Dermis microvascular lymphatic vessel endothelial cell (primary cell): ENCODE measurements around the gene KRTAP10-9. TPM values are rescaled to one million over a fixed set of nuclear protein-coding genes. Genes with fewer than 3 reads are reported as not detected.

Experiments used
- DNase-seq, 2 donors: peaks; one replicate each; pipeline versions ENCODE4 v3.0.0 to v3.0.0-alpha.2; 2010; ENCODE audit warnings: low read depth in 2 of 2
- total RNA-seq: library from RNA; depleted of rRNA; stranded (reverse); fragments of >200 nt; gene quantifications from 2 replicates; pipeline ENCODE4 v1.2.1, GENCODE V29; 2014

KRTAP10-9 gene
- total RNA-seq, 1 donor from 2014 or later, result not detected

DNA sequence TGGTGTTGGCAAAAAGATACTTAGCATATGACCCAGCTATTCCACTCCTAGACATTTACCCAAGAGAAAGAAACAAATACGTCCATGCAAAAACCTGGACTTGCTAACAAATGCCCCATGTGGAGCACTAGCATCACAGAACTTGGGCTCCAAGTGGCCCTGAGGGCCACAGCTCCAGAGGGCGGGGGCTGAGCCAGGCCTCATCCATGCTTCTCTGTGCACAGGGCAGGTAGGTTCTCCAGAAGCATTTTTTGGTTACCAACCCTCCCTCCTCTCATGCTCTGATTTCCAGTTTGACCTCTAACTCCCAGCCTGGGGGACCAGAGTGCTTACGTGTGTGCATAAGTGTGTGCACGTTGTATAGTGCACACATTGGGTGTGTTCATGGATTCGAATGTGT is 37.8 kb downstream of the KRTAP10-9 start:
- DNase-seq, result no peak

GRCh38 chr21:44666401-44667320 is 39.8 kb downstream of the KRTAP10-9 start, which contains the start of gene KRTAP12-2:
Gene KRTAP12-2 (minus strand): TSS chr21:44666927. CDS start chr21:44666886, 41 bp downstream.
- no peak for DNase-seq

DNA sequence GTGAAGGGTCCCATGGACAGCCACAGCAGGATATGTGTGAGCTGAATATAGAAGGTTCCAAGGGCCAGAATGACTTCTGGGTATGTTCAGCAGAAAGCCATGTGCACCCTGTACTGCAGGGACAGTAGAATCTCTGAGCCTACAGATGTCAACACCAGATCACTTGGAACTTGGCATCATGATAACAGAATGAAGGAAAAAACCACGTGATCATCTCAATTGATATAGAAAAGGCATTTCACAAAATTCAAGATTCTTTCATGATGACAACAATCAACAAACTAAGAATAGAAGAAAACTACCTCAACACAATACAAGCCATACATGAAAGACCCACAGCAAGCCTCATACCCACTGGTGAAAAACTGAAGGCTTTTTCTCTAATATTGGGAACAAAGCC is 40.7 kb downstream of the KRTAP10-9 start:
- DNase-seq, result no peak

DNA sequence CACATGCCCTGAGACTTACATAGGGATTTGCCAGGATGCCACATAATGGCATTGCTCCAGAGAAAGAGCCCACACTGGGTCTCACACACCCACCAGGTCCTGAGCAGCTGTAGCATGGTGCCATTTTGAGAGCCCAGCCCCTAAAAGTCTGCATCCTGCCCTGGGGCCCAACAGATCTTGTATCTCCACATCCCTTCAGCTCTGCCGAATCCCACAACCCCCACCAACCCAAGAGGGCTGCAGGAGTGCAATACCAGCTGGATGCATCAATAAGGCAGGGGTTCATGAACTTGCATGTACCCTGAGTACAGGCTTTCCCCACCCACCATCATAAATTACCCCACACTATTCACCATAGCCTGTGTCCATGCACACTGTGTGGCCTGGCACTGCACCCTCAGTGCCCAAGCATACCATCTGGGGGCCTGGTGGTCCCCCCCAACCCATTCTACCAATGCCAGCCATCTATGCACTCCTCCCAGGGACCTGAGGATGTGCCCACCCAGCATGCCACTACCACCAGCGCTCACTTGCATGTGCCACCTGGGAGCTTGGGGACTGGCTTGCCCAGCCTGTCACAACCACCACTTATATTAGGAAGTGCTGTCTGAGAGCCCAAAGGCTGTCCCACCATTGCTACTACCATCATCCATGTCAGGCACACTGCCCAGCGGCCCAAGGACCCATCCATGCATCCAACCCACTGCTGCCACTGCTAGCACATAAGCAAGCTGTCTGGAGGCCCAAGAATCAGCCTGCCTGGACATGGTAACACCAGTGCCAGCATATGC is 43.9 kb downstream of the KRTAP10-9 start:
- no peak for DNase-seq

- no peak for DNase-seq
Observed at GRCh38 chr21:44671911-44672310, 45.0 kb downstream of the KRTAP10-9 start.

DNA sequence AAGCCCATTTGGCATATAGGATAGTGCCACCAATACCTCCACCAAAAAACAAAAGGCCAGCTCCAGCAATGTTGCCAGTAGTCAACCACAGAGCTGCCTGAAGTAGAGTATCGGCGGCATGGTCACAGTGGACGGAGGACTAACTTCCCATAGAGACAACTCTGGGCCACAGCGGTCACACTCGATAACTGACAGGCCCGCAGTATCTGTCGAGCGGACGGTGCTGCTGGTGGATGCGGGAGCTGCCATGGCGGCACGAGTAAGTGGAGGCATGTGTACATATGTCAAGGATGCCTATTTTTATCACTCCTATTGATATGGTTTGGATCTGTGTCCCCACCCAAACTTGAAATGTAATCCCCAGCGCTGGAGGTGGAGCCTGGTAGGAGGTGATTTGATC is 51.0 kb downstream of the KRTAP10-9 start:
- no peak for DNase-seq

Other genes starting within 250 kb of the KRTAP10-9 start
- gene LRRC3, start 171.6 kb upstream of the KRTAP10-9 start, total RNA-seq, result 0.77 and 1.8 TPM in 2 replicates
- gene KRTAP10-1, start 86.9 kb upstream of the KRTAP10-9 start, total RNA-seq, result not detected in 2 replicates
- gene KRTAP10-2, start 75.6 kb upstream of the KRTAP10-9 start, total RNA-seq, result not detected in 2 replicates
- gene KRTAP10-3, start 68.3 kb upstream of the KRTAP10-9 start, total RNA-seq, result not detected in 2 replicates
- not detected in 2 replicates for gene KRTAP10-4, start 53.4 kb upstream of the KRTAP10-9 start, total RNA-seq
- gene KRTAP10-5, start 46.5 kb upstream of the KRTAP10-9 start, total RNA-seq, result not detected in 2 replicates
- gene KRTAP10-6, start 34.6 kb upstream of the KRTAP10-9 start, total RNA-seq, result not detected in 2 replicates
- not detected in 2 replicates for gene KRTAP10-7, start 26.5 kb upstream of the KRTAP10-9 start, total RNA-seq
- not detected in 2 replicates for gene KRTAP10-8, start 15.0 kb upstream of the KRTAP10-9 start, total RNA-seq
- not detected in 2 replicates for gene KRTAP10-10, start 10.3 kb downstream of the KRTAP10-9 start, total RNA-seq
- gene KRTAP10-11, start 19.3 kb downstream of the KRTAP10-9 start, total RNA-seq, result not detected in 2 replicates
- not detected in 2 replicates for gene KRTAP12-4, start 27.6 kb downstream of the KRTAP10-9 start, total RNA-seq
- gene KRTAP12-3, start 30.8 kb downstream of the KRTAP10-9 start, total RNA-seq, result not detected in 2 replicates
- not detected in 2 replicates for gene KRTAP12-2, start 39.8 kb downstream of the KRTAP10-9 start, total RNA-seq
- not detected in 2 replicates for gene KRTAP12-1, start 55.1 kb downstream of the KRTAP10-9 start, total RNA-seq
- not detected in 2 replicates for gene KRTAP10-12, start 70.1 kb downstream of the KRTAP10-9 start, total RNA-seq
- 0.13 TPM in 2 replicates for gene TSPEAR, start 84.5 kb downstream of the KRTAP10-9 start, total RNA-seq
- 65.0 and 106 TPM in 2 replicates for gene UBE2G2, start 174.7 kb downstream of the KRTAP10-9 start, total RNA-seq
- gene SUMO3, start 191.0 kb downstream of the KRTAP10-9 start, total RNA-seq, result 72.7 and 86.4 TPM in 2 replicates
- gene PTTG1IP, start 246.6 kb downstream of the KRTAP10-9 start, total RNA-seq, result 256 and 343 TPM in 2 replicates